ENCODE measurements around the gene GATC.
A peak's percentile ranks its signal among the peaks of the same experiment; 100 is the strongest.

Gene GATC

GRCh38 chr12:120445911-120446843, at the start of gene GATC, which contains the start of gene TRIAP1:
Gene GATC (plus strand): TSS chr12:120446444. CDS start chr12:120446481, 37 bp downstream.
Gene TRIAP1 (minus strand): TSS chr12:120446384. CDS start chr12:120446372, 12 bp downstream.
- peak within 1 kb of the TSS; percentile 77 for H3K4me3 ChIP-seq (ENCODE audit: low read depth, low read length)
- TF ChIP-seq MAX (IDR thresholded peaks at IDR 0.05; ENCODE audit: low read depth, low read length) (peak; percentile 92), MYC (IDR thresholded peaks at IDR 0.05; ENCODE audit: low read depth, low read length) (peak; percentile 99), CTCF (IDR thresholded peaks at IDR 0.05; ENCODE audit: low read depth, low read length) (no peak), POLR2A (IDR thresholded peaks at IDR 0.05; ENCODE audit: extremely low read depth, insufficient read length) (peak; percentile 97)
- peak; percentile 97 for DNase-seq (ENCODE audit: low read depth)

- TF ChIP-seq MAX (IDR thresholded peaks at IDR 0.05; ENCODE audit: low read depth, low read length) (no peak), CTCF (IDR thresholded peaks at IDR 0.05; ENCODE audit: low read depth, low read length) (no peak), POLR2A (IDR thresholded peaks at IDR 0.05; ENCODE audit: extremely low read depth, insufficient read length) (no peak), MYC (IDR thresholded peaks at IDR 0.05; ENCODE audit: low read depth, low read length) (no peak)
- H3K4me3 ChIP-seq (ENCODE audit: low read depth, low read length) = no peak overlapping the region
- no peak for DNase-seq (ENCODE audit: low read depth)
Observed at GRCh38 chr12:120397824-120398540, 48.3 kb upstream of the GATC start.

GRCh38 chr12:120399531-120399930, 46.7 kb upstream of the GATC start:
- DNase-seq (ENCODE audit: low read depth) = no peak
- no peak for TF ChIP-seq MYC (IDR thresholded peaks at IDR 0.05; ENCODE audit: low read depth, low read length)
- TF ChIP-seq POLR2A (IDR thresholded peaks at IDR 0.05; ENCODE audit: extremely low read depth, insufficient read length) = no peak
- no peak for TF ChIP-seq CTCF (IDR thresholded peaks at IDR 0.05; ENCODE audit: low read depth, low read length)
- no peak for TF ChIP-seq MAX (IDR thresholded peaks at IDR 0.05; ENCODE audit: low read depth, low read length)
- no peak overlapping the region for H3K4me3 ChIP-seq (ENCODE audit: low read depth, low read length)

GRCh38 chr12:120402217-120402616, 44.0 kb upstream of the GATC start:
- no peak overlapping the region for H3K4me3 ChIP-seq (ENCODE audit: low read depth, low read length)
- TF ChIP-seq MYC (IDR thresholded peaks at IDR 0.05; ENCODE audit: low read depth, low read length) (no peak), MAX (IDR thresholded peaks at IDR 0.05; ENCODE audit: low read depth, low read length) (no peak), POLR2A (IDR thresholded peaks at IDR 0.05; ENCODE audit: extremely low read depth, insufficient read length) (no peak), CTCF (IDR thresholded peaks at IDR 0.05; ENCODE audit: low read depth, low read length) (no peak)
- DNase-seq (ENCODE audit: low read depth) = no peak

GRCh38 chr12:120403869-120404268, 42.4 kb upstream of the GATC start:
- no peak for TF ChIP-seq POLR2A (IDR thresholded peaks at IDR 0.05; ENCODE audit: extremely low read depth, insufficient read length)
- TF ChIP-seq MAX (IDR thresholded peaks at IDR 0.05; ENCODE audit: low read depth, low read length) = no peak
- no peak for TF ChIP-seq MYC (IDR thresholded peaks at IDR 0.05; ENCODE audit: low read depth, low read length)
- no peak for TF ChIP-seq CTCF (IDR thresholded peaks at IDR 0.05; ENCODE audit: low read depth, low read length)
- no peak for DNase-seq (ENCODE audit: low read depth)
- H3K4me3 ChIP-seq (ENCODE audit: low read depth, low read length) = no peak overlapping the region

Measured in NB4 (cell line).